H1 (cell line): ENCODE results near the gene NHERF2. TPM values are rescaled to one million over a fixed set of nuclear protein-coding genes. Genes with fewer than 3 reads are reported as not detected.

Source experiments
- CTCF ChIA-PET: fragments of 300-600 bp; sonication (Branson Sonifier 250); formaldehyde crosslinking; loops from one replicate; lab custom pipeline; 2021; ENCODE audit not compliant: partially characterized antibody; lab: Charles Lee
- POLR2A ChIA-PET: fragments of 300-600 bp; sonication (Branson Sonifier 250); formaldehyde crosslinking; loops from one replicate; lab custom pipeline; 2021; ENCODE audit warnings: inconsistent platforms; ENCODE audit not compliant: partially characterized antibody; lab: Charles Lee
- DNase-seq, 2 experiments: peaks; one replicate each; pipeline versions ENCODE4 v3.0.0 to v3.0.0-alpha.2; 2010 to 2022; ENCODE audit warnings: low spot score in 2 of 2, low read depth in 1 of 2, mixed read lengths in 1 of 2
- FAIRE-seq: peaks from 2 replicates; lab custom pipeline; 2011; peaks lifted over from hg19 to GRCh38; lab: Jason Lieb, UNC
- H2AFZ ChIP-seq: 2 replicates; pipeline ENCODE4 v1.8.1; 2012; ENCODE audit warnings: low read length, inconsistent platforms
- H2AK5ac ChIP-seq: 2 replicates; pipeline ENCODE4 v1.6.1; 2013; ENCODE audit warnings: low read depth, low read length
- H2BK120ac ChIP-seq: replicated peaks from 2 replicates; pipeline ENCODE3; 2013; ENCODE audit warnings: low read depth, low read length, inconsistent platforms
- H2BK12ac ChIP-seq: 2 replicates; pipeline ENCODE4 v1.6.1; 2013; ENCODE audit warnings: low read depth, low read length
- H2BK15ac ChIP-seq: 2 replicates; pipeline ENCODE4 v1.6.1; 2013; ENCODE audit warnings: low read length
- H2BK20ac ChIP-seq: 2 replicates; pipeline ENCODE4 v1.6.1; 2013; ENCODE audit warnings: low read length
- H2BK5ac ChIP-seq: 2 replicates; pipeline ENCODE4 v1.6.1; 2013; ENCODE audit warnings: low read depth, low read length
- H3K14ac ChIP-seq: 2 replicates; pipeline ENCODE4 v1.6.1; 2013; ENCODE audit warnings: inconsistent platforms; ENCODE audit not compliant: insufficient read length
- H3K18ac ChIP-seq: 2 replicates; pipeline ENCODE4 v1.6.1; 2013; ENCODE audit warnings: low read length; ENCODE audit errors: extremely low read depth
- H3K23ac ChIP-seq: 2 replicates; pipeline ENCODE4 v1.6.1; 2013; ENCODE audit warnings: inconsistent platforms; ENCODE audit not compliant: insufficient read length
- H3K23me2 ChIP-seq: 2 replicates; pipeline ENCODE4 v1.6.1; 2013; ENCODE audit warnings: low read depth, low read length
- H3K27ac ChIP-seq: 2 replicates; pipeline ENCODE4 v1.6.1; 2011; ENCODE audit warnings: low read depth, low read length, inconsistent platforms
- H3K27me3 ChIP-seq, 4 experiments: replicated peaks in 1 of 4; 1 replicate in 1 of 4; 2 replicates in 3 of 4; pipeline versions ENCODE4 v1.6.1 to v1.8.1; 2011 to 2013; ENCODE audit warnings: low read length in 3 of 4, mild to moderate bottlenecking in 3 of 4, inconsistent platforms in 2 of 4, mixed read lengths in 2 of 4, moderate library complexity in 1 of 4; ENCODE audit not compliant: control insufficient read depth in 3 of 4, insufficient read depth in 3 of 4; ENCODE audit errors: extremely low read depth in 1 of 4
- H3K36me3 ChIP-seq, 4 experiments: 2 replicates each; pipeline versions ENCODE4 v1.6.1 to v1.8.1; 2011 to 2013; ENCODE audit warnings: mild to moderate bottlenecking in 4 of 4, low read length in 3 of 4, moderate library complexity in 2 of 4, control low read depth in 1 of 4, inconsistent platforms in 1 of 4; ENCODE audit not compliant: insufficient read depth in 4 of 4, control insufficient read depth in 2 of 4
- H3K4ac ChIP-seq: replicated peaks from 2 replicates; pipeline ENCODE3; 2013; ENCODE audit warnings: low read length, low read depth, mixed read lengths, inconsistent platforms; ENCODE audit not compliant: insufficient read length
- H3K4me1 ChIP-seq, 4 experiments: replicated peaks in 1 of 4; 1 replicate in 1 of 4; 2 replicates in 3 of 4; pipeline versions ENCODE4 v1.6.1 to v1.8.1; 2011 to 2013; ENCODE audit warnings: low read length in 3 of 4, inconsistent platforms in 2 of 4, mixed read lengths in 1 of 4; ENCODE audit not compliant: insufficient read depth in 4 of 4, control insufficient read depth in 3 of 4
- H3K4me2 ChIP-seq, 2 experiments: 2 replicates each; pipeline versions ENCODE4 v1.6.1 to v1.8.1; 2011 to 2013; ENCODE audit warnings: low read depth in 2 of 2, low read length in 2 of 2, control low read depth in 1 of 2, inconsistent platforms in 1 of 2, mild to moderate bottlenecking in 1 of 2; ENCODE audit not compliant: insufficient read depth in 1 of 2
- H3K4me3 ChIP-seq, 4 experiments: fragments of 200-600, 300-600 bp in 1 of 4; sonication (generic), shearing (Covaris generic), sonication (Bioruptor Twin) in 1 of 4; 2 replicates each; pipeline versions ENCODE4 v1.5.1 to v1.8.1; 2011 to 2016; ENCODE audit warnings: low read length in 4 of 4, low read depth in 3 of 4, control low read depth in 2 of 4, inconsistent platforms in 2 of 4, mild to moderate bottlenecking in 2 of 4, mixed read lengths in 1 of 4, moderate library complexity in 1 of 4; ENCODE audit not compliant: insufficient read depth in 2 of 4; ENCODE audit errors: extremely low read depth in 1 of 4
- H3K56ac ChIP-seq: replicated peaks from 2 replicates; pipeline ENCODE3; 2013; ENCODE audit warnings: low read depth, mild to moderate bottlenecking, mixed read lengths, low read length, inconsistent platforms; ENCODE audit not compliant: insufficient read length
- H3K79me1 ChIP-seq: 2 replicates; pipeline ENCODE4 v1.6.1; 2013; ENCODE audit warnings: low read depth, low read length, control low read depth
- H3K79me2 ChIP-seq, 2 experiments: 2 replicates each; pipeline versions ENCODE4 v1.6.1 to v1.8.1; 2012 to 2013; ENCODE audit warnings: low read length in 2 of 2, mild to moderate bottlenecking in 2 of 2, inconsistent platforms in 1 of 2; ENCODE audit not compliant: insufficient read depth in 2 of 2, control insufficient read depth in 1 of 2
- H3K9ac ChIP-seq, 4 experiments: replicated peaks in 1 of 4; 1 replicate in 1 of 4; 2 replicates in 3 of 4; pipeline versions ENCODE4 v1.6.1 to v1.8.1; 2011 to 2013; ENCODE audit warnings: low read depth in 3 of 4, low read length in 3 of 4, control low read depth in 2 of 4, mild to moderate bottlenecking in 2 of 4, moderate library complexity in 2 of 4, inconsistent platforms in 1 of 4; ENCODE audit errors: extremely low read depth in 1 of 4
- H3K9me3 ChIP-seq, 2 experiments: 2 replicates each; pipeline versions ENCODE4 v1.6.1 to v1.8.1; 2012 to 2013; ENCODE audit warnings: mild to moderate bottlenecking in 2 of 2, moderate library complexity in 2 of 2, control low read depth in 1 of 2, inconsistent platforms in 1 of 2, low read depth in 1 of 2, low read length in 1 of 2, mixed read lengths in 1 of 2; ENCODE audit not compliant: insufficient read depth in 2 of 2
- H4K20me1 ChIP-seq, 2 experiments: replicated peaks in 1 of 2; 2 replicates each; pipeline versions ENCODE3 to v1.8.1; 2011 to 2013; ENCODE audit warnings: inconsistent platforms in 2 of 2, low read length in 2 of 2, mild to moderate bottlenecking in 1 of 2; ENCODE audit not compliant: insufficient read depth in 2 of 2, control insufficient read depth in 1 of 2
- H4K5ac ChIP-seq: 2 replicates; pipeline ENCODE4 v1.6.1; 2013; ENCODE audit warnings: low read length, low read depth, mixed read lengths, inconsistent platforms; ENCODE audit not compliant: insufficient read length
- H4K8ac ChIP-seq: 2 replicates; pipeline ENCODE4 v1.8.0; 2013; ENCODE audit warnings: mild to moderate bottlenecking, moderate library complexity, low read length, inconsistent platforms; ENCODE audit not compliant: insufficient read depth; ENCODE audit errors: extremely low read depth
- H4K91ac ChIP-seq: replicated peaks from 2 replicates; pipeline ENCODE3; 2013; ENCODE audit warnings: low read length, mixed read lengths, inconsistent platforms; ENCODE audit not compliant: insufficient read length
- CHD2 ChIP-seq: IDR thresholded peaks from 2 replicates; pipeline ENCODE4 v1.6.1; 2012; ENCODE audit warnings: low read length, improper control_type of control experiment
- KDM5A ChIP-seq: fragments of 200-600 bp; IDR thresholded peaks from 2 replicates; pipeline ENCODE4 v1.7.1; 2012; ENCODE audit warnings: mild to moderate bottlenecking, low read length, inconsistent platforms, mixed read lengths
- SAP30 ChIP-seq: fragments of 300-600 bp; sonication (generic); IDR thresholded peaks from 2 replicates; pipeline ENCODE4 v1.7.1; 2012; ENCODE audit warnings: low read length, moderate library complexity, mild to moderate bottlenecking, inconsistent platforms; ENCODE audit not compliant: insufficient read depth, insufficient replicate concordance
- WGBS, 2 experiments: shearing (Covaris generic) in 1 of 2; methylation state at CpG; one replicate each; pipeline versions ENCODE4 v1.1.6 to v1.1.7; 2013 to 2015; ENCODE audit warnings: low lambda C conversion rate in 2 of 2, mixed read lengths in 2 of 2, inconsistent platforms in 1 of 2, low coverage in 1 of 2, missing lambda C conversion rate in 1 of 2; ENCODE audit not compliant: insufficient replicate concordance in 2 of 2, insufficient coverage in 1 of 2, insufficient read length in 1 of 2; ENCODE audit errors: extremely low coverage in 1 of 2, missing lambda C conversion rate in 1 of 2; 5-methylcytosine and 5-hydroxymethylcytosine counted together
- polyA plus RNA-seq, 7 experiments: library from polyadenylated mRNA; depleted of rRNA in 3 of 7; stranded (reverse) in 5 of 7; unstranded in 2 of 7; fragments of >200 nt in 5 of 7; fragments of 200-250 nt in 2 of 7; gene quantifications; 1 replicate in 5 of 7; 2 replicates in 1 of 7; 4 replicates in 1 of 7; pipeline versions ENCODE4 v1.2.1 to v1.2.3, GENCODE V29; 2011 to 2013; ENCODE audit warnings: missing spikeins in 2 of 7, mixed read lengths in 2 of 7
- total RNA-seq: library from RNA; stranded (reverse); fragmentation: NEBNext Ultra II Directional; extraction: Animal tissue kit (Norgen Biotek cat#: 25700); gene quantifications from 2 replicates; pipeline ENCODE4 v1.2.1, GENCODE V29; 2021

The NHERF2 gene
- total and polyA plus RNA-seq, 2 of the 8 experiments (the other 6 are each of a cell fraction or from before 2014, with no cell fraction given): 13.9 to 19.3 TPM

- Histone ChIP-seq H3K79me1 (peaks cover 9% of the 10 kb centered on the region; the same call in 1 of the 2 replicates), H4K5ac (no peak overlapping the region), H3K9ac (peak overlapping the region in 2 of 4 experiments; percentile 69 to 73; a peak in 2 of 7 replicates), H3K4ac (no peak overlapping the region), H3K14ac (no peak overlapping the region), H2BK120ac (no peak overlapping the region), H2BK20ac (no peak overlapping the region), H2AK5ac (no peak overlapping the region), H2BK5ac (no peak overlapping the region), H3K79me2 (peaks cover 0 to 11% of the 10 kb centered on the region in 2 experiments; a peak in 1 of 4 replicates), H2AFZ (no peak overlapping the region), H4K8ac (no peak overlapping the region; the same call in 1 of the 2 replicates), H3K9me3 (no peaks in the 10 kb centered on the region), H4K20me1 (peaks cover 0 to 6% of the 10 kb centered on the region in 2 experiments), H3K4me2 (peak overlapping the region; percentile 89 to 91)
- POLR2A ChIA-PET: interaction anchor here (0.6 to 4.2 kb wide), 18 partner anchors 8 to 203 kb away, joined by 3 to 38 read pairs (median 5); partner anchors contain the start of genes ECI1, GFER, NPW and RPS2
- no peak for DNase-seq
- TF ChIP-seq KDM5A (peak; percentile 45; the same call in 1 of the 2 replicates), CHD2 (no peak), SAP30 (peak; percentile 76)
- TF ChIP-seq, all 59 proteins: peak for 2
- H3K27ac ChIP-seq: no peak overlapping the region
- peaks cover 10% of the 10 kb centered on the region for H3K23me2 ChIP-seq
- H3K18ac ChIP-seq: no peak overlapping the region
- H2BK12ac ChIP-seq: no peak overlapping the region
- no peak overlapping the region for H3K56ac ChIP-seq
- peaks cover 0 to 3% (median 1%) of the 10 kb centered on the region in 4 experiments; a peak in 3 of 7 replicates for H3K4me1 ChIP-seq
- H3K23ac ChIP-seq: no peak overlapping the region
- no peak overlapping the region for H4K91ac ChIP-seq
- no peaks in the 10 kb centered on the region; a peak in 1 of 7 replicates for H3K27me3 ChIP-seq
- CTCF ChIA-PET: interaction anchor here (0.6 to 5.3 kb wide), 13 partner anchors 8 to 103 kb away, joined by 3 to 32 read pairs (median 6); no protein-coding TSS in a partner anchor
- peaks cover 0 to 3% (median 1%) of the 10 kb centered on the region in 4 experiments; a peak in 3 of 8 replicates for H3K36me3 ChIP-seq
- FAIRE-seq: no peak
- peak overlapping the region; percentile 42 to 89 (median 86) for H3K4me3 ChIP-seq
- 4% methylated on average over 29 of the region's 30 CpGs; no CpG with 5 or more reads in 1 of the 2 experiments for WGBS, 2 experiments
- no peak overlapping the region for H2BK15ac ChIP-seq
Observed at GRCh38 chr16:2048116-2048543, 21.4 kb downstream of the NHERF2 start.
